ENCODE data around the gene KATNB1.

DNA sequence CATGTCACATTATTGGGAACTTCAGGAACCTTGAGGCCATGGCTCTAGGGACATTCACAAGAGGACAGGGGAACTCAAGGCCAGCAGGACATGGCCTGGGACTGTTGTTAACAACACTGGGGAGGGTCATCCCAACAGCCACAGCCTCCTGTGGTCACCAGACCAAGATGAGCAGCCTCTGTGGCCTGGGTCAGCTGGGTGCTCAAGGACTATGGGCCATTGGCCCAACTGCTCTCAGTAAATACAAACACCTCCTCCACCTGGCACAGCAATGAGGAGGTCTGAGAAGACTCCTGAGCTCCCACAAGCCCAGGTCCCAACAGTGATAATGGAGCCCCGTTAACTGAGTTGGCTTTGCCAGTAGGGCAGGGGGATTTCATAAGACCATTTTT, 45.8 kb downstream of the KATNB1 start:
- no peak for TF ChIP-seq YY1 (IDR thresholded peaks at IDR 0.05; ENCODE audit: extremely low read depth, insufficient replicate concordance, low read depth, low read length)
- TF ChIP-seq, protein P1, sequence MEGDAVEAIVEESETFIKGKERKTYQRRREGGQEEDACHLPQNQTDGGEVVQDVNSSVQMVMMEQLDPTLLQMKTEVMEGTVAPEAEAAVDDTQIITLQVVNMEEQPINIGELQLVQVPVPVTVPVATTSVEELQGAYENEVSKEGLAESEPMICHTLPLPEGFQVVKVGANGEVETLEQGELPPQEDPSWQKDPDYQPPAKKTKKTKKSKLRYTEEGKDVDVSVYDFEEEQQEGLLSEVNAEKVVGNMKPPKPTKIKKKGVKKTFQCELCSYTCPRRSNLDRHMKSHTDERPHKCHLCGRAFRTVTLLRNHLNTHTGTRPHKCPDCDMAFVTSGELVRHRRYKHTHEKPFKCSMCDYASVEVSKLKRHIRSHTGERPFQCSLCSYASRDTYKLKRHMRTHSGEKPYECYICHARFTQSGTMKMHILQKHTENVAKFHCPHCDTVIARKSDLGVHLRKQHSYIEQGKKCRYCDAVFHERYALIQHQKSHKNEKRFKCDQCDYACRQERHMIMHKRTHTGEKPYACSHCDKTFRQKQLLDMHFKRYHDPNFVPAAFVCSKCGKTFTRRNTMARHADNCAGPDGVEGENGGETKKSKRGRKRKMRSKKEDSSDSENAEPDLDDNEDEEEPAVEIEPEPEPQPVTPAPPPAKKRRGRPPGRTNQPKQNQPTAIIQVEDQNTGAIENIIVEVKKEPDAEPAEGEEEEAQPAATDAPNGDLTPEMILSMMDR (IDR thresholded peaks at IDR 0.05 in 2 of 3, conservative IDR thresholded peaks at IDR 0.05 in 1 of 3; ENCODE audit: borderline replicate concordance in 1 of 3, insufficient read depth in 1 of 3, low read depth in 2 of 3, low read length in 2 of 3): no peak
